HepG2 (cell line): Measurements from ENCODE around the gene PRELID1. TPM values are rescaled to one million over a fixed set of nuclear protein-coding genes. Genes with fewer than 3 reads are reported as not detected.
A peak's percentile ranks its signal among the peaks of the same experiment; 100 is the strongest.

Experiments
- BCL6 ChIP-seq: IDR thresholded peaks from 2 replicates; pipeline ENCODE4 v1.6.1; 2016; ENCODE audit warnings: missing genetic modification reagents, missing compliant biosample characterization
- DPF2 ChIP-seq: sonication (generic); formaldehyde crosslinking; IDR thresholded peaks from 2 replicates; pipeline ENCODE4 v1.4.0; 2020; ENCODE audit warnings: mild to moderate bottlenecking, low read depth, missing genetic modification reagents, borderline replicate concordance
- ESRRA ChIP-seq: sonication (generic); formaldehyde crosslinking; IDR thresholded peaks from 2 replicates; pipeline ENCODE4 v1.5.1; 2020; ENCODE audit warnings: mild to moderate bottlenecking, low read depth, missing genetic modification reagents
- HNF4G ChIP-seq, 2 experiments: sonication (generic) in 1 of 2; formaldehyde crosslinking in 1 of 2; IDR thresholded peaks; 2 replicates each; pipeline versions ENCODE4 v1.4.0 to v1.6.1; 2011 to 2020; ENCODE audit warnings: borderline replicate concordance in 2 of 2, low read depth in 2 of 2, mild to moderate bottlenecking in 2 of 2, low read length in 1 of 2, missing genetic modification reagents in 1 of 2, moderate library complexity in 1 of 2
- HNRNPH1 ChIP-seq: fragments of 200-400 bp; formaldehyde crosslinking; optimal IDR thresholded peaks from 2 replicates; pipeline ENCODE3; 2017; ENCODE audit warnings: mild to moderate bottlenecking, low read depth, low read length
- HNRNPL ChIP-seq: fragments of 200-400 bp; formaldehyde crosslinking; IDR thresholded peaks from 2 replicates; pipeline ENCODE4 v1.6.1; 2017; ENCODE audit warnings: mild to moderate bottlenecking, low read depth, low read length
- NR2F2 ChIP-seq: IDR thresholded peaks from 2 replicates; pipeline ENCODE4 v1.6.1; 2012; ENCODE audit warnings: low read depth, inconsistent platforms, borderline replicate concordance
- PHF5A ChIP-seq: IDR thresholded peaks from one replicate; pipeline ENCODE4 v1.6.1; 2018; ENCODE audit warnings: low read depth, missing genetic modification reagents; ENCODE audit not compliant: unreplicated experiment
- RXRA ChIP-seq: sonication (generic); formaldehyde crosslinking; IDR thresholded peaks from 2 replicates; pipeline ENCODE4 v1.5.1; 2020; ENCODE audit warnings: missing genetic modification reagents
- TFDP2 ChIP-seq: sonication (generic); formaldehyde crosslinking; IDR thresholded peaks from 2 replicates; pipeline ENCODE4 v1.4.0; 2020; ENCODE audit warnings: missing genetic modification reagents
- ZFYVE20 ChIP-seq: sonication (generic); formaldehyde crosslinking; IDR thresholded peaks from 2 replicates; pipeline ENCODE4 v1.8.0; 2023; ENCODE audit warnings: low read depth, mild to moderate bottlenecking, moderate library complexity, missing genetic modification reagents, borderline replicate concordance
- ZNF232 ChIP-seq: sonication (generic); formaldehyde crosslinking; IDR thresholded peaks from 2 replicates; pipeline ENCODE4 v1.4.0; 2020; ENCODE audit warnings: missing genetic modification reagents, borderline replicate concordance
- ZNF33B ChIP-seq: sonication (generic); formaldehyde crosslinking; IDR thresholded peaks from 2 replicates; pipeline ENCODE4 v1.5.1; 2020; ENCODE audit warnings: mild to moderate bottlenecking, missing genetic modification reagents
- ZNF550 ChIP-seq: sonication (generic); formaldehyde crosslinking; IDR thresholded peaks from 2 replicates; pipeline ENCODE4 v1.4.0; 2020; ENCODE audit warnings: mild to moderate bottlenecking, missing genetic modification reagents, borderline replicate concordance
- ZNF652 ChIP-seq: IDR thresholded peaks from 2 replicates; pipeline ENCODE4 v1.6.1; 2016; ENCODE audit warnings: low read depth, borderline replicate concordance
- ZNF709 ChIP-seq: sonication (generic); formaldehyde crosslinking; IDR thresholded peaks from 2 replicates; pipeline ENCODE4 v1.5.0; 2020; ENCODE audit warnings: mild to moderate bottlenecking, missing genetic modification reagents
- ZNF770 ChIP-seq: sonication (generic); formaldehyde crosslinking; IDR thresholded peaks from 2 replicates; pipeline ENCODE4 v1.5.0; 2020; ENCODE audit warnings: mild to moderate bottlenecking, missing genetic modification reagents
- ZNF788 ChIP-seq: sonication (generic); formaldehyde crosslinking; IDR thresholded peaks from 2 replicates; pipeline ENCODE4 v1.5.0; 2020; ENCODE audit warnings: mild to moderate bottlenecking, missing genetic modification reagents, borderline replicate concordance
- polyA plus RNA-seq, 8 experiments: library from polyadenylated mRNA; depleted of rRNA in 3 of 8; stranded (reverse) in 7 of 8; unstranded in 1 of 8; fragments of >200 nt; fragmentation: Illumina TruSeq in 4 of 8; extraction: Trizol in 4 of 8; gene quantifications; 2 replicates each; pipeline versions ENCODE4 v1.2.1 to v1.2.3, GENCODE V29; 2011 to 2016; ENCODE audit warnings: low read depth in 4 of 8, missing spikeins in 1 of 8, mixed read lengths in 1 of 8; ENCODE audit not compliant: insufficient read depth in 1 of 8
- total RNA-seq, 5 experiments: library from RNA; depleted of rRNA; stranded (reverse); fragments of >200 nt; fragmentation: Illumina TruSeq; extraction: Trizol; gene quantifications; 2 replicates each; pipeline ENCODE4 v1.2.3, GENCODE V29; 2016; ENCODE audit warnings: low read depth in 1 of 5
- TF ChIP-seq, protein P1 (sequence below): IDR thresholded peaks from 2 replicates; pipeline ENCODE4 v1.6.1; 2016; ENCODE audit warnings: mild to moderate bottlenecking, missing biosample characterization, missing genetic modification reagents
- TF ChIP-seq, protein P2 (sequence below): sonication (generic); formaldehyde crosslinking; IDR thresholded peaks from 2 replicates; pipeline ENCODE4 v1.5.0; 2020; ENCODE audit warnings: mild to moderate bottlenecking, missing genetic modification reagents, borderline replicate concordance

The PRELID1 gene
- total and polyA plus RNA-seq, 2 of the 13 experiments (the other 11 are each of a cell fraction or from before 2014, with no cell fraction given), result 250 to 271 TPM

DNA sequence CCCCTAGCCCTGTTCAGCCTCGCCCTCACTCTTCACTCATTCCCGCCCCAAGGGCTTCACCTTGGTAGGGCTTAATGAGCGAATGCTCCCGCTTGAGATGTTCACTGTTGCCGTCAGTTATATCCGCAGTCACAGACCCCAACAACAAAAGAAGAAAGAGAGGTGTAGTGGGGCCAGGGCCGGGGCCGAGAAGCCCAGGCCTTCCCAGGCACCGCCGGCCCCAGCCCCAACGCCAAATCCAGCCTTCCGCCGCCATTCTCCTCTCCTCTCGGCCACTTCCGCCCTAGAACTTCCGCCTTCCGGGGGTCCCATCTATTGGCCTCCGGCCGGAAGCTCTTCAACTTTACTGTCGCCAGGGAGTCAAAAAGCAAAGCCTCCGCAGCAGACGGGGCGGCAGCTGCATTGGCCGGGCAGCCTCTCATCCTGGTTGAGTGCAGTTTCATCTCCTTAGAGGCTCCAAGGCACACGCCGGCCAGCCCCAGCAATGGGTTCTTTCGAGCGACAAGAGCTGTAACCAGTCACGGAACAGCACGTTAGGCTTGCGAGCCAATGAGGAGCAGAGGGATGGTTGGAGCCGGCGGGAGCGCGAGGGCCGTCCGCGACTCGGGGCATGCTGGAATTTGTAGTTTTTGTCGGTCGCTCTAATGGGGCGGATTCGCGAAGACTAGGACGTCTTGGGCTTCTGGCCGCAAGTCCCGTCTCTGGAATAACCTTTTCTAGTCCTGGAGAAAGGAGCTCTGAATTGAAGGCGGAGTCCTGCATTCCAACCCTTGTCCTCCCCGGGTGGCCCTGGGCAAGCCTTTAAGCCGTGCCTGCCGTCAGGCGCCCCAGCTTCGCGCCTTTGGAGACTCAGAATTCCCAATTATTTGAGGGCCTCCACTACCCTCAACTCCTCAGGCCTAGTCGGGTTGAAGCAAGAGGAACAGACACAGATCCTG lies 48.1 kb downstream of the PRELID1 start, which contains the start of gene LMAN2 (continued):
- TF ChIP-seq ESRRA (CRISPR knock-in tag) (no peak), NR2F2 (0 out of 2 replicates have a peak, but pooled peaks have one; percentile 21), ZFYVE20 (CRISPR knock-in tag) (no peak), ZNF550 (CRISPR knock-in tag) (no peak), PHF5A (CRISPR knock-in tag) (peak; percentile 39), ZNF232 (CRISPR knock-in tag) (no peak), ZNF652 (CRISPR knock-in tag) (no peak), HNF4G (IDR thresholded peaks at IDR 0.05; ENCODE audit: borderline replicate concordance, low read depth, low read length) (no peak), HNF4G (CRISPR knock-in tag; IDR thresholded peaks at IDR 0.05; ENCODE audit: borderline replicate concordance, low read depth) (no peak), ZNF709 (CRISPR knock-in tag) (no peak), ZNF770 (CRISPR knock-in tag) (peak; percentile 23; the same call in 1 of the 2 replicates), HNRNPH1 (no peak), HNRNPL (0 out of 2 replicates have a peak, but pooled peaks have one; percentile 29), ZNF33B (0 out of 2 replicates have a peak, but pooled peaks have one; percentile 36), TFDP2 (peak; percentile 77), ZNF788 (peak; percentile 68; the same call in 1 of the 2 replicates), BCL6 (no peak), DPF2 (CRISPR knock-in tag) (no peak), RXRA (CRISPR knock-in tag) (no peak)
- TF ChIP-seq, protein P1, sequence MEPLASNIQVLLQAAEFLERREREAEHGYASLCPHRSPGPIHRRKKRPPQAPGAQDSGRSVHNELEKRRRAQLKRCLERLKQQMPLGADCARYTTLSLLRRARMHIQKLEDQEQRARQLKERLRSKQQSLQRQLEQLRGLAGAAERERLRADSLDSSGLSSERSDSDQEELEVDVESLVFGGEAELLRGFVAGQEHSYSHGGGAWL, result 0 out of 2 replicates have a peak, but pooled peaks have one; percentile 34
- TF ChIP-seq, protein P2, sequence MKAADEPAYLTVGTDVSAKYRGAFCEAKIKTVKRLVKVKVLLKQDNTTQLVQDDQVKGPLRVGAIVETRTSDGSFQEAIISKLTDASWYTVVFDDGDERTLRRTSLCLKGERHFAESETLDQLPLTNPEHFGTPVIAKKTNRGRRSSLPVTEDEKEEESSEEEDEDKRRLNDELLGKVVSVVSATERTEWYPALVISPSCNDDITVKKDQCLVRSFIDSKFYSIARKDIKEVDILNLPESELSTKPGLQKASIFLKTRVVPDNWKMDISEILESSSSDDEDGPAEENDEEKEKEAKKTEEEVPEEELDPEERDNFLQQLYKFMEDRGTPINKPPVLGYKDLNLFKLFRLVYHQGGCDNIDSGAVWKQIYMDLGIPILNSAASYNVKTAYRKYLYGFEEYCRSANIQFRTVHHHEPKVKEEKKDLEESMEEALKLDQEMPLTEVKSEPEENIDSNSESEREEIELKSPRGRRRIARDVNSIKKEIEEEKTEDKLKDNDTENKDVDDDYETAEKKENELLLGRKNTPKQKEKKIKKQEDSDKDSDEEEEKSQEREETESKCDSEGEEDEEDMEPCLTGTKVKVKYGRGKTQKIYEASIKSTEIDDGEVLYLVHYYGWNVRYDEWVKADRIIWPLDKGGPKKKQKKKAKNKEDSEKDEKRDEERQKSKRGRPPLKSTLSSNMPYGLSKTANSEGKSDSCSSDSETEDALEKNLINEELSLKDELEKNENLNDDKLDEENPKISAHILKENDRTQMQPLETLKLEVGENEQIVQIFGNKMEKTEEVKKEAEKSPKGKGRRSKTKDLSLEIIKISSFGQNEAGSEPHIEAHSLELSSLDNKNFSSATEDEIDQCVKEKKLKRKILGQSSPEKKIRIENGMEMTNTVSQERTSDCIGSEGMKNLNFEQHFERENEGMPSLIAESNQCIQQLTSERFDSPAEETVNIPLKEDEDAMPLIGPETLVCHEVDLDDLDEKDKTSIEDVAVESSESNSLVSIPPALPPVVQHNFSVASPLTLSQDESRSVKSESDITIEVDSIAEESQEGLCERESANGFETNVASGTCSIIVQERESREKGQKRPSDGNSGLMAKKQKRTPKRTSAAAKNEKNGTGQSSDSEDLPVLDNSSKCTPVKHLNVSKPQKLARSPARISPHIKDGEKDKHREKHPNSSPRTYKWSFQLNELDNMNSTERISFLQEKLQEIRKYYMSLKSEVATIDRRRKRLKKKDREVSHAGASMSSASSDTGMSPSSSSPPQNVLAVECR (CRISPR knock-in tag), result peak; percentile 94
